GM04503 (cell line): Measurements from ENCODE around the gene TBL3.

Source experiments
- DNase-seq: peaks from one replicate; pipeline ENCODE4 v3.0.0-alpha.2; 2012; ENCODE audit warnings: low read depth

Gene TBL3

GRCh38 chr16:1982991-1983543 is 11.2 kb downstream of the TBL3 start:
- no peak for DNase-seq

- no peak for DNase-seq
Measured at GRCh38 chr16:1983544-1984346, 11.9 kb downstream of the TBL3 start, which contains the start of gene GFER. TSS of gene GFER (plus strand) at chr16:1984193. CDS start at chr16:1984219, 26 bp downstream.

GRCh38 chr16:1984347-1985225 is 12.7 kb downstream of the TBL3 start:
- DNase-seq: no peak

- DNase-seq: no peak
Measured at GRCh38 chr16:1985466-1986150, 13.8 kb downstream of the TBL3 start.

- no peak for DNase-seq
Measured at GRCh38 chr16:1987198-1987597, 15.3 kb downstream of the TBL3 start.

- no peak for DNase-seq
Measured at GRCh38 chr16:1989209-1990100, 17.6 kb downstream of the TBL3 start, which contains the start of gene SYNGR3. TSS of gene SYNGR3 (plus strand) at chr16:1989970. CDS start at chr16:1990103, 133 bp downstream.

- DNase-seq: no peak
Measured at GRCh38 chr16:1990101-1990350, 18.2 kb downstream of the TBL3 start.

GRCh38 chr16:1990351-1991134 is 18.7 kb downstream of the TBL3 start:
- DNase-seq: no peak

GRCh38 chr16:1991135-1991551 is 19.3 kb downstream of the TBL3 start:
- DNase-seq: no peak

- no peak for DNase-seq
Measured at GRCh38 chr16:1991588-1991947, 19.7 kb downstream of the TBL3 start.

GRCh38 chr16:1991948-1992703 is 20.3 kb downstream of the TBL3 start:
- no peak for DNase-seq

GRCh38 chr16:1992704-1993317 is 21.0 kb downstream of the TBL3 start:
- no peak for DNase-seq

- DNase-seq: no peak
Measured at GRCh38 chr16:1993731-1994131, 21.9 kb downstream of the TBL3 start.

GRCh38 chr16:1997494-1998359 is 25.9 kb downstream of the TBL3 start:
- DNase-seq: no peak

GRCh38 chr16:1998360-1998835 is 26.5 kb downstream of the TBL3 start:
- DNase-seq: no peak

GRCh38 chr16:1998852-1999801 is 27.3 kb downstream of the TBL3 start:
- DNase-seq: no peak
